ENCODE measurements around the gene GRM7. TPM values are rescaled to one million over a fixed set of nuclear protein-coding genes. Genes with fewer than 3 reads are reported as not detected.

The GRM7 gene
- polyA plus RNA-seq, 1 donor from 2014 or later = 23.8 TPM

DNA sequence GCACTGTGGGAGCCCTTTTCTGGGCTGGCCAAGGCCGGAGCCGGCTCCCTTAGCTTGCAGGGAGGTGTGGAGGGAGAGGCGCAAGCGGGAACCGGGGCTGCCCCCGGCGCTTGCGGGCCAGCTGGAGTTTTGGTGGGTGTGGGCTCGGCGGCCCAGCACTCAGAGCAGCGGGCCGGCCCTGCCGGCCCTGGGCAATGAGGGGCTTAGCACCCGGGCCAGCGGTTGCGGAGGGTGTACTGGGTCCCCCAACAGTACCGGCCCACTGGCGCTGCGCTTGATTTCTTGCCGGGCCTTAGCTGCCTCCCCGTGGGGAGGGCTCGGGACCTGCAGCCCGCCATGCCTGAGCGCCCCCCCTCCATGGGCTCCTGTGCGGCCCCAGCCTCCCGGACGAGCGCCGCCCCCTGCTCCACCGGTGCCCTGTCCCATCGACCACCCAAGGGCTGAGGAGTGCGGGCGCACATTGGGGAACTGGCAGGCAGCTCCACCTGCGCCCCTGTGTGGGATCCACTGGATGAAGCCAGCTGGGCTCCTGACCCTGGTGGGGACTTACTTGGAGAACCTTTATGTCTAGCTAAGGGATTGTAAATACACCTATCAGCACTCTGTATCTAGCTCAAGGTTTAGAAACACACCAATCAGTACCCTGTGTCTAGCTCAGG, 707.7 kb downstream of the GRM7 start:
- TF ChIP-seq CTCF (IDR thresholded peaks at IDR 0.05; ENCODE audit: poor library complexity, severe bottlenecking) (no peak), EZH2 (IDR thresholded peaks at IDR 0.05; ENCODE audit: borderline replicate concordance, insufficient read depth, low read length, poor library complexity, severe bottlenecking) (no peak), EP300 (conservative IDR thresholded peaks at IDR 0.05; ENCODE audit: poor library complexity, severe bottlenecking) (no peak), SMC3 (conservative IDR thresholded peaks at IDR 0.05; ENCODE audit: poor library complexity) (no peak), RAD21 (conservative IDR thresholded peaks at IDR 0.05) (no peak), POLR2AphosphoS5 (IDR thresholded peaks at IDR 0.05) (no peak), TAF1 (IDR thresholded peaks at IDR 0.05; ENCODE audit: low read depth) (no peak), MXI1 (conservative IDR thresholded peaks at IDR 0.05; ENCODE audit: poor library complexity, severe bottlenecking) (no peak)
- TF ChIP-seq, protein P1, sequence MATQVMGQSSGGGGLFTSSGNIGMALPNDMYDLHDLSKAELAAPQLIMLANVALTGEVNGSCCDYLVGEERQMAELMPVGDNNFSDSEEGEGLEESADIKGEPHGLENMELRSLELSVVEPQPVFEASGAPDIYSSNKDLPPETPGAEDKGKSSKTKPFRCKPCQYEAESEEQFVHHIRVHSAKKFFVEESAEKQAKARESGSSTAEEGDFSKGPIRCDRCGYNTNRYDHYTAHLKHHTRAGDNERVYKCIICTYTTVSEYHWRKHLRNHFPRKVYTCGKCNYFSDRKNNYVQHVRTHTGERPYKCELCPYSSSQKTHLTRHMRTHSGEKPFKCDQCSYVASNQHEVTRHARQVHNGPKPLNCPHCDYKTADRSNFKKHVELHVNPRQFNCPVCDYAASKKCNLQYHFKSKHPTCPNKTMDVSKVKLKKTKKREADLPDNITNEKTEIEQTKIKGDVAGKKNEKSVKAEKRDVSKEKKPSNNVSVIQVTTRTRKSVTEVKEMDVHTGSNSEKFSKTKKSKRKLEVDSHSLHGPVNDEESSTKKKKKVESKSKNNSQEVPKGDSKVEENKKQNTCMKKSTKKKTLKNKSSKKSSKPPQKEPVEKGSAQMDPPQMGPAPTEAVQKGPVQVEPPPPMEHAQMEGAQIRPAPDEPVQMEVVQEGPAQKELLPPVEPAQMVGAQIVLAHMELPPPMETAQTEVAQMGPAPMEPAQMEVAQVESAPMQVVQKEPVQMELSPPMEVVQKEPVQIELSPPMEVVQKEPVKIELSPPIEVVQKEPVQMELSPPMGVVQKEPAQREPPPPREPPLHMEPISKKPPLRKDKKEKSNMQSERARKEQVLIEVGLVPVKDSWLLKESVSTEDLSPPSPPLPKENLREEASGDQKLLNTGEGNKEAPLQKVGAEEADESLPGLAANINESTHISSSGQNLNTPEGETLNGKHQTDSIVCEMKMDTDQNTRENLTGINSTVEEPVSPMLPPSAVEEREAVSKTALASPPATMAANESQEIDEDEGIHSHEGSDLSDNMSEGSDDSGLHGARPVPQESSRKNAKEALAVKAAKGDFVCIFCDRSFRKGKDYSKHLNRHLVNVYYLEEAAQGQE (IDR thresholded peaks at IDR 0.05; ENCODE audit: borderline replicate concordance) = no peak

DNA sequence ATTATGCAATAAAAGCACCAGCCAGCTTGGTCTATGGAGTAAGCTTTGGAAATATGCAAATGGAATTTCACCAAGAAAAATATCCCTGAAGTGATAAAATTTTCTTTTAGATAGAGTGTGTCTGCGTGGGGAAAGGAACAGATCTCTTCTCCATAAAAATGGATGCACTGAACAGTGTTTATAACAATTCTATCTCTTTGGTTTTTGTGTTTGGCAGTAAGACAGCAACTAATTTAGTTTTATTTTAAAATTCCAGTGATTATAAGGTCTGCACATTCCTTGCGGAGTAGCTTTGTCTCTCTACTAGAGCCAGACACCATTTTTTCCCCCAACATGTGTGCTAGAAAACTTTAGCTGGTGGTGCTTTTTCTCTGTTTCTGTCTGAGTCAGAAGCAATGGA, 712.4 kb downstream of the GRM7 start:
- Histone ChIP-seq H3F3A (ENCODE audit: insufficient read depth, low read length, poor library complexity, severe bottlenecking) (no peaks in the 10 kb centered on the region), H3K4me2 (ENCODE audit: low read length) (no peak overlapping the region), H2AFZ (ENCODE audit: low read depth, low read length) (no peak overlapping the region), H3K4me3 (ENCODE audit: low read length) (no peak overlapping the region), H3K27ac (ENCODE audit: low read length) (no peak overlapping the region), H3K9me3 (ENCODE audit: low read length) (no peaks in the 10 kb centered on the region), H3K9me2 (ENCODE audit: insufficient read depth, low read length) (no peaks in the 10 kb centered on the region), H3K36me3 (ENCODE audit: insufficient read depth, low read length) (no peaks in the 10 kb centered on the region), H3K27me3 (ENCODE audit: insufficient read depth, low read depth, low read length) (no peaks in the 10 kb centered on the region), H4K20me1 (ENCODE audit: insufficient read depth) (no peaks in the 10 kb centered on the region), H3K9ac (ENCODE audit: low read length) (no peak overlapping the region), H3K79me2 (replicated peaks; ENCODE audit: insufficient read depth, low read length) (no peaks in the 10 kb centered on the region)
- TF ChIP-seq POLR2AphosphoS5 (IDR thresholded peaks at IDR 0.05) (no peak), CTCF (IDR thresholded peaks at IDR 0.05; ENCODE audit: poor library complexity, severe bottlenecking) (no peak), TAF1 (IDR thresholded peaks at IDR 0.05; ENCODE audit: low read depth) (no peak)

More for the DNA sequence above, 707.7 kb downstream of the GRM7 start:
- no peaks in the 10 kb centered on the region for H3K9me2 ChIP-seq (ENCODE audit: insufficient read depth, low read length)
- no peak overlapping the region for H2AFZ ChIP-seq (ENCODE audit: low read depth, low read length)
- H3K9ac ChIP-seq (ENCODE audit: low read length) = no peak overlapping the region
- no peaks in the 10 kb centered on the region for H4K20me1 ChIP-seq (ENCODE audit: insufficient read depth)
- H3K27me3 ChIP-seq (ENCODE audit: insufficient read depth, low read depth, low read length) = no peaks in the 10 kb centered on the region
- H3K9me3 ChIP-seq (ENCODE audit: low read length) = no peaks in the 10 kb centered on the region
- H3K4me2 ChIP-seq (ENCODE audit: low read length) = no peak overlapping the region
- H3K79me2 ChIP-seq (replicated peaks; ENCODE audit: insufficient read depth, low read length) = no peaks in the 10 kb centered on the region
- no peak overlapping the region for H3K27ac ChIP-seq (ENCODE audit: low read length)
- H3F3A ChIP-seq (ENCODE audit: insufficient read depth, low read length, poor library complexity, severe bottlenecking) = no peaks in the 10 kb centered on the region
- H3K4me3 ChIP-seq (ENCODE audit: low read length) = no peak overlapping the region
- H3K36me3 ChIP-seq (ENCODE audit: insufficient read depth, low read length) = no peaks in the 10 kb centered on the region
